Activated T-cell treated with anti-CD3 and anti-CD28 coated beads for 4 hours (primary cell): ENCODE data around the gene PTPN13.

Source experiments
- DNase-seq: peaks from one replicate; pipeline ENCODE4 v3.0.0-alpha.2; 2020

PTPN13 gene

GRCh38 chr4:86593688-86594558, at the start of gene PTPN13:
Gene PTPN13, plus strand, starts transcription at chr4:86594315. Its CDS starts 40,942 bp downstream, at chr4:86635257.
- DNase-seq = peak; percentile 10

GRCh38 chr4:86547140-86547539, 47.0 kb upstream of the PTPN13 start:
- DNase-seq = no peak

- DNase-seq = no peak
Measured at GRCh38 chr4:86549163-86549788, 44.8 kb upstream of the PTPN13 start.

GRCh38 chr4:86551387-86551786, 42.7 kb upstream of the PTPN13 start:
- no peak for DNase-seq

- DNase-seq = no peak
Measured at GRCh38 chr4:86554646-86555045, 39.5 kb upstream of the PTPN13 start.

GRCh38 chr4:86556791-86557415, 37.2 kb upstream of the PTPN13 start:
- DNase-seq = no peak

GRCh38 chr4:86557526-86557925, 36.6 kb upstream of the PTPN13 start:
- DNase-seq = no peak

GRCh38 chr4:86558258-86558657, 35.9 kb upstream of the PTPN13 start:
- DNase-seq = no peak

- no peak for DNase-seq
Measured at GRCh38 chr4:86558797-86559196, 35.3 kb upstream of the PTPN13 start.

- no peak for DNase-seq
Measured at GRCh38 chr4:86560447-86560846, 33.7 kb upstream of the PTPN13 start.

- DNase-seq = no peak
Measured at GRCh38 chr4:86561256-86561655, 32.9 kb upstream of the PTPN13 start.

- DNase-seq = no peak
Measured at GRCh38 chr4:86563416-86563815, 30.7 kb upstream of the PTPN13 start.

GRCh38 chr4:86564795-86565194, 29.3 kb upstream of the PTPN13 start:
- DNase-seq = no peak

- no peak for DNase-seq
Measured at GRCh38 chr4:86565651-86566050, 28.5 kb upstream of the PTPN13 start.

GRCh38 chr4:86569103-86569870, 24.8 kb upstream of the PTPN13 start:
- DNase-seq = no peak

GRCh38 chr4:86579941-86580340, 14.2 kb upstream of the PTPN13 start:
- no peak for DNase-seq

- DNase-seq = no peak
Measured at GRCh38 chr4:86582410-86582809, 11.7 kb upstream of the PTPN13 start.

- no peak for DNase-seq
Measured at GRCh38 chr4:86586160-86586572, 7.9 kb upstream of the PTPN13 start.

GRCh38 chr4:86586626-86587380, 7.3 kb upstream of the PTPN13 start:
- DNase-seq = no peak

- DNase-seq = no peak
Measured at GRCh38 chr4:86587381-86588140, 6.6 kb upstream of the PTPN13 start.

GRCh38 chr4:86592553-86593249, 1.4 kb upstream of the PTPN13 start:
- no peak for DNase-seq
